ENCODE results near the gene SERTAD3. TPM values are rescaled to one million over a fixed set of nuclear protein-coding genes. Genes with fewer than 3 reads are reported as not detected.

Gene SERTAD3
- total RNA-seq, 4 donors from 2014 or later: 15.6 to 25.2 (median 20.4) TPM

- peaks cover 13 to 18% of the 10 kb centered on the region in 2 donors for H3K36me3 ChIP-seq
- peak; percentile 51 to 65 for DNase-seq
- H3K4me1 ChIP-seq: peaks cover 8 to 28% of the 10 kb centered on the region in 2 donors
- H3K9me3 ChIP-seq: no peaks in the 10 kb centered on the region
- H3K4me3 ChIP-seq (replicated peaks in 1 of 3): no peak overlapping the region
- 59 to 61% methylated on average over 9 of the region's 9 CpGs for WGBS, 2 donors
- TF ChIP-seq, protein P1, sequence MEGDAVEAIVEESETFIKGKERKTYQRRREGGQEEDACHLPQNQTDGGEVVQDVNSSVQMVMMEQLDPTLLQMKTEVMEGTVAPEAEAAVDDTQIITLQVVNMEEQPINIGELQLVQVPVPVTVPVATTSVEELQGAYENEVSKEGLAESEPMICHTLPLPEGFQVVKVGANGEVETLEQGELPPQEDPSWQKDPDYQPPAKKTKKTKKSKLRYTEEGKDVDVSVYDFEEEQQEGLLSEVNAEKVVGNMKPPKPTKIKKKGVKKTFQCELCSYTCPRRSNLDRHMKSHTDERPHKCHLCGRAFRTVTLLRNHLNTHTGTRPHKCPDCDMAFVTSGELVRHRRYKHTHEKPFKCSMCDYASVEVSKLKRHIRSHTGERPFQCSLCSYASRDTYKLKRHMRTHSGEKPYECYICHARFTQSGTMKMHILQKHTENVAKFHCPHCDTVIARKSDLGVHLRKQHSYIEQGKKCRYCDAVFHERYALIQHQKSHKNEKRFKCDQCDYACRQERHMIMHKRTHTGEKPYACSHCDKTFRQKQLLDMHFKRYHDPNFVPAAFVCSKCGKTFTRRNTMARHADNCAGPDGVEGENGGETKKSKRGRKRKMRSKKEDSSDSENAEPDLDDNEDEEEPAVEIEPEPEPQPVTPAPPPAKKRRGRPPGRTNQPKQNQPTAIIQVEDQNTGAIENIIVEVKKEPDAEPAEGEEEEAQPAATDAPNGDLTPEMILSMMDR (IDR thresholded peaks at IDR 0.05): no peak
- TF ChIP-seq POLR2A (IDR thresholded peaks at IDR 0.05): no peak
- H3K27ac ChIP-seq: peak overlapping the region; percentile 17 to 88 (median 30)
- intact Hi-C loops (cut with DNase I): loop anchor here (10.0 kb wide), 1 partner anchor 101 kb away; the partner anchor contains the start of genes C19orf47 and PLD3
- H3K27me3 ChIP-seq: no peaks in the 10 kb centered on the region
These were observed 1.7 kb upstream of the SERTAD3 start for GRCh38 chr19:40445780-40446262.

DNA sequence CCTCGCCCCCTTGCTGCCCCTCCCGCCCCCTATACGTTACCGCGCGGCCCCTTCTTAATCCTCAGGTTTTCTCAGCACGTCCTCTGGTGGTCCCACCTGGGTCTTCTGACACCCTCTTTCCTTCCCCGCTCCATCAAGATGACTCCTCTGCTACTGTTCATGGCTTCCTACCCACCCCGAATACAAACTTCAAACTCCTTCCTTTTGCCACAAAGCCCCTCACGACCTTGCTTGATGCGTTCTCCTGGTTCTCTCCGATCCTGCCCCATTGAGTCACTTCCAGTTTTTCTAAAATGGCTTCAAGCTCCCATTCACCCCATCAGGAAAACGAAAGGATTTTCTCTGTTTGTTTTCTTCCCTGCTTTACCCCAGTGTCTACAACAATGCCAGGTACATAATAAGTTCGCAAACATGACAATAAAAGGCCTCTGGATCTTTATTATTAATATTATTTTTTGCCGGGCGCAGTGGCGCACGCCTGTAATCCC is 734 bp upstream of the SERTAD3 start:
- no peak for DNase-seq
- Histone ChIP-seq H3K27me3 (no peaks in the 10 kb centered on the region), H3K4me3 (replicated peaks in 1 of 3) (peak overlapping the region in 2 of 3 donors; percentile 67 to 74), H3K4me1 (peaks cover 8 to 28% of the 10 kb centered on the region in 2 donors), H3K36me3 (peaks cover 15 to 24% of the 10 kb centered on the region in 2 donors), H3K9me3 (no peaks in the 10 kb centered on the region), H3K27ac (peak overlapping the region; percentile 88 to 98 (median 92))
- 21% methylated on average over 18 of the region's 18 CpGs for WGBS, 2 donors
- TF ChIP-seq, protein P1 (IDR thresholded peaks at IDR 0.05): peak in 1 of 6 experiments; percentile 11
- TF ChIP-seq POLR2A (IDR thresholded peaks at IDR 0.05): no peak
- intact Hi-C loops (cut with DNase I): loop anchor here (10.0 kb wide), 1 partner anchor 100 kb away; the partner anchor contains the start of genes C19orf47 and PLD3

GRCh38 chr19:40443131-40443999 is 770 bp downstream of the SERTAD3 start:
- H3K4me3 ChIP-seq (replicated peaks in 1 of 3): peak overlapping the region; percentile 38 to 99 (median 74)
- peaks cover 8 to 28% of the 10 kb centered on the region in 2 donors for H3K4me1 ChIP-seq
- H3K27ac ChIP-seq: peak overlapping the region; percentile 92 to 98 (median 94)
- H3K27me3 ChIP-seq: no peaks in the 10 kb centered on the region
- intact Hi-C loops (cut with DNase I): loop anchor here (10.0 kb wide), 1 partner anchor 99 kb away; the partner anchor contains the start of genes C19orf47 and PLD3
- 1% methylated on average over 31 to 39 of the region's 52 CpGs for WGBS, 2 donors
- peaks cover 15 to 24% of the 10 kb centered on the region in 2 donors for H3K36me3 ChIP-seq
- DNase-seq: peak; percentile 100
- TF ChIP-seq, protein P1 (IDR thresholded peaks at IDR 0.05): no peak
- peak in 1 of 2 donors; percentile 84 for TF ChIP-seq POLR2A (IDR thresholded peaks at IDR 0.05)
- H3K9me3 ChIP-seq: no peaks in the 10 kb centered on the region

- WGBS, 2 donors: 21 to 25% methylated on average over 20 to 22 of the region's 22 CpGs
- no peaks in the 10 kb centered on the region for H3K27me3 ChIP-seq
- H3K4me3 ChIP-seq (replicated peaks in 1 of 3): peak overlapping the region in 2 of 3 donors; percentile 30 to 74
- peaks cover 15 to 17% of the 10 kb centered on the region in 2 donors for H3K36me3 ChIP-seq
- peak overlapping the region; percentile 31 to 92 (median 61) for H3K27ac ChIP-seq
- peaks cover 8 to 28% of the 10 kb centered on the region in 2 donors for H3K4me1 ChIP-seq
- no peak for TF ChIP-seq POLR2A (IDR thresholded peaks at IDR 0.05)
- TF ChIP-seq, protein P1 (IDR thresholded peaks at IDR 0.05): no peak
- H3K9me3 ChIP-seq: no peaks in the 10 kb centered on the region
- DNase-seq: peak in 1 of 2 donors; percentile 38
- intact Hi-C loops (cut with DNase I): loop anchor here (10.0 kb wide), 1 partner anchor 98 kb away; the partner anchor contains the start of genes C19orf47 and PLD3
These were observed 1.6 kb downstream of the SERTAD3 start for GRCh38 chr19:40442328-40443130.
